CD1c-positive myeloid dendritic cell (primary cell): ENCODE measurements around the gene POLR3H.

Experiments used
- DNase-seq: peaks from one replicate; pipeline ENCODE4 v3.0.0-alpha.2; 2016; ENCODE audit errors: extremely low spot score

POLR3H gene

DNA sequence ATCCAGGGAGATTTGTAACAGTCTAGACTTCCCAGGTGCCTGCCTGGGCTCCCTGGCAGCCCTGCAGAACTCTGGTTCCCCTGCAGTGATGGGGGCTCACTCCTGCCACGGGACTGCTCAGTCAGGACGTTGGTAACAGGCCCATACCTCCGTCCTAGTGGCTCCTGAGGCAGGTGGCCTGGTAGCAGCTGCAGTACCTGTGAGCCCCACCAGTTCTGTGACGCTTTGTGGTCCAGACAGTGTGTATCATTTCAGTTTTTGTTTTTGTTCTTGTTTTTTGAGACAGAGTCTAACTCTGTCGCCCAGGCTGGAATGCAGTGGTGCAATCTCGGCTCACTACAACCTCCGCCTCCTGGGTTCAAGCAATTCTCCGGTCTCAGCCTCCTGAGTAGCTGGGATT lies 27.8 kb downstream of the POLR3H start:
- DNase-seq = no peak

DNA sequence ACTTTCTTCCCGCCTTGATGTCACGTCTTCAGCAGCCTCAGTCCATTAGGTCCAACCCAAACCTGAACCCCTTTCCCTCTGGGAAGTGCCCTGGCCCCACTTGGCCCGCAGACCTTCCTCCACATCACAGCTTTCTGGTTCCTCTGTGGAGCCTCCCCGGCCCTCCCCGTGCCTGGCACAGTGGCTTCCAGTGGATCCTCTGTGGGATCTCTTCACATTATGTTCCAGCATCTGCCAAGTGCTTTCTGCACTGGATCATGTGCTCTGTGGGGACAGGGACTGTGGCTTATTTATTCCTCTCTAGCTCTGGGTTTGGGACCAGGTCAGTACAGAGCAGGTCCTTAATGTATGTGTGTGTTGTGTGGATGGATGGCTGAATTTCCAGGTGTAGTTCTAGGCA lies 30.9 kb downstream of the POLR3H start:
- DNase-seq = no peak

DNA sequence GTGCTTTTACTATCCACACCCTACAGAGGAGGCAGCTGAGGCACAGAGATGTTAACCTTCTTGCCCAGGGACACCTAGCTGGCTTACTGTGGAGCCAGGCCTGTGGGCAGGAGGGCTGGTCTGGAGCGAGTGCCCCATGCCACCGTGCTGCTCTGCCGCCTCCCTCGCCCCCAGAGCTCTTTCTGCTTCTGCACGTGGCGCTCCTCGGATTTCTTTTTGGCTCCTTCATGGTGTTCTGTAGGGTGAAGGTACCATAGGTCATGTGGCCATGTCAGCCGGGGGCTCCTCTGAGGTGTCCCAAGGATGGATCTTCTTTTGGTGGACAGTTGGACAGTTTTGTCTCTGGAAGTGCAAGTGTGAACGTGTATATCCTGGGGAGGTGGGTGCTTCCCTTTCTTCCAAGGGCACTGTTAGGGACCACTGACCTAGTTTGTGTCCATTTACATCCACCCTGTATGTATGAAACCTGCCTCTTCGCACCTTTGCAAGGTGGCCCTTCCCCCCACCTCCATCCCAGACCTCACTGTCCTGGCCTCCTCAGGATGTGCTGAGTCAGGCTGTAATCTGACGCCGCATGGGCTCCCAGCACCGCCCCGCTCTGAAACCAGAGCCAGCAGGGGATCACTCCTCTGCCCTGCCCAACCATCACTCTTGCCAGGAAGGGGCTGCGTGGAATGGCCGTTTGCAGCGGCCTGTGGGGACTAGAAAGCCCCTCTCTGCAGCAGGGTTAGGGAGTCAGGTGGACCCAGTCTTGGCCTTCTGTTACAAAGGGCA lies 31.7 kb downstream of the POLR3H start:
- no peak for DNase-seq

DNA sequence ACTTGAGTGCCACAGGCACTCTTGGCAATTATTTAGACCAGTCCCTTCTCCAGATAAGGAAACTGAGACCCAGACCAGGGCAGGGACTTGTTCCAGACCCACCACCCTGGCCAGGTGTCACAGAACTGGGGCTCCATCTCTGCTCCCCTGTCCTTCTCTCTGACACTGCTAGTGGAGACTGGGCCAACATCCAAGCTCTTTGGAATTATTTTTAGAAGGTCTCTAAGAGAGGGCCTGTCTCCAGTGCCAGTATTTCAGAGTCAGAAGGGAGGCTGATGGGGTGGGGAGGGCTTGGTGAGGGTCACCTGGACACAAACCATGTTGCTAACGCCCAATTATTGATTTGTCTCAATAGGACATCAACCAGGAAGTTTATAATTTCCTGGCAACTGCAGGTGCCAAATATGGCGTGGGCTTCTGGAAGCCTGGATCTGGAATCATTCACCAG lies 32.7 kb downstream of the POLR3H start:
- DNase-seq = no peak

DNA sequence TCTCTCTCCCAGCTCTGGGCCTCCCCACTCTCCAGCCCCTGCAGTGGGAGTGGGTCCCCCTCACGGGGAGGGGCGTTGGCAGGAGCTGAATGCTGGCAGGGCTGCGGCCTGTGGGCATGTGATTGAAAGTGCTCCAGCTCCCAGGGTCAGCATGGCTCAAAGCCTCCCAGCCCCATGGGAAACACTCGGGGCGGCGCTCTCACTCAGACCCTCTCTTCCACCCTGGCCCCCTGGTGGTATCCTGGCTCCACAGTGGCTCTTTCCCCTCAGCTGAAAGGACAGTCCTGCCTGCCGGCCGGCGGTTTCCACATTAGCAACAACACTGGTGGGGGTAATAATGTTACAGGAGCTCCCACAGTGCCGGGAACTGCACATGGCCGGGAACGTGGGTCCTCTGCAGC lies 35.5 kb downstream of the POLR3H start:
- no peak for DNase-seq

DNA sequence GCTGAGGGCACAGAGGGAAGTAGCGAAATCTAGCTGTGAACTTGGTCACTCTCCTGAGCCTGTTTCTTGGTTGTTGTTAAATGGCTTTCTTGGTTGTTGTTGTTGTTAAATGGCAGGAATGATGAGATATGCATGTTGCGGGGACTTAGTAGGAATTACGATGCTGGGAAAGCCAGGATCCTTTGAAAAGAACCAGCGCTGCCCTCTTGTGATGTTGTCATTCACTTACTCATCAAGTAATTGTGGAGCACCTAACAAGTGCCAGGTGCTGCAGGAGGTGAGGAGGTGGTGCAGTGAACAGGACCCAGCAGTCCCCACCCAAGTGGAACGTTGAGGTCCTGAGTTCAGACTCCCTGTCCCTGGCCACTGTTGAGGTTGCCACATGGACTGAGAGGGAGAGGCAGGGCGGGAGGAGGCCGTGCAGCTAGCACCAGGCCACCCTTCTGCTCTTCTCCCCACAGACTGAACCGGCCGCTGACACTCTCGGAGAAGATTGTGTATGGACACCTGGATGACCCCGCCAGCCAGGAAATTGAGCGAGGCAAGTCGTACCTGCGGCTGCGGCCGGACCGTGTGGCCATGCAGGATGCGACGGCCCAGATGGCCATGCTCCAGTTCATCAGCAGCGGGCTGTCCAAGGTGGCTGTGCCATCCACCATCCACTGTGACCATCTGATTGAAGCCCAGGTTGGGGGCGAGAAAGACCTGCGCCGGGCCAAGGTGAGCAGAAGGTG lies 36.8 kb downstream of the POLR3H start:
- no peak for DNase-seq

DNA sequence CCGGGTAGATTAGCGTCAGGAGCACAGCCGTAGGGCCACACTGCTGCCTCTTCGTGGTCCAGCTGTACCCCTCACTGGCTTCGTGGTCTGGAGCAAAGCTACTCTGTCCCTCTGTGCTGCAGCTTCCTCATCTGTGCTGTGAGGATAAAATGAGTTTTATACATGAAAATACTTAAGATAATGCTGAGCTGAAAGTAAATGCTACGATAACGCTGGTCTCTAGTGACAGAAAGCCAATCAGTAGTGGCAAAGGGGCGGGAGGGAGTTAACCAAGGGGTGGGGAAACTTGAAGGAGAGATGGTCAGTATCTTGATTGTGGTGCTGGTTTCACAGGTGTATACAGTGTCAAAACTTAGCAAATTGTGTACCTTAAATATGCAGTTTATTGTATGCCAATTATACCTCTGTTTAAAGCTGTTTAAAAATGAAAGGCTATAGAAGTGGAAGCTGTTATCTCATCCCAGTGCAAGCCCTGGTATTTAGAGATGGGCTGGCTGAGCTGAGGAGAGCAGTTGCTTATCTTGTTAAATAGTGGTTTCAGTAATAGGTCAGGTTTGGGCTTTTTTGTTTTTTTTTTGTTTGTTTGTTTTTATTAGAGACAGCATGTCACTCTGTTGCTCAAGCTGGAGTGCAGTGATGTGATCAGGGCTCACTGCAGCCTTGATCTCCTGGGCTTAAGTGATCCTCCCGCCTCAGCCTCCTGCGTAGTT lies 38.6 kb downstream of the POLR3H start:
- DNase-seq = no peak

- DNase-seq = no peak
These were observed 39.5 kb downstream of the POLR3H start for GRCh38 chr22:41504816-41505215.

GRCh38 chr22:41504397-41504796 lies 39.9 kb downstream of the POLR3H start:
- no peak for DNase-seq

- peak; percentile 20 for DNase-seq
These were observed 43.1 kb downstream of the POLR3H start for GRCh38 chr22:41501209-41501608.

DNA sequence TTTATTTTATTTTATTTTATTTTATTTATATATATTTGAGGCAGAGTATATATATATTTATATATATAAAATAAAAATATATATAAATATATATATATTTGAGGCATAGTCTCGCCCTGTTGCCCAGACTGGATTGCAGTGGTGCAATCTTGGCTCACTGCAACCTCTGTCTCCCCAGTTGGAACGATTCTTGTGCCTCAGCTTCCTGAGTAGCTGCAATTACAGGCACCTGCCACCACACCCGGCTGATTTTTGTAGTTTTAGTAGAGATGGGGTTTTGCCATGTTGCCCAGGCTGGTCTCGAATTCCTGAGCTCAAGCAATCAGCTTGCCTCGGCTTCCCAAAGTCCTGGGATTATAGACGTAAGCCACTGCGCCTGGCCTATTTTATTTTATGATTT lies 44.0 kb downstream of the POLR3H start:
- DNase-seq = no peak

DNA sequence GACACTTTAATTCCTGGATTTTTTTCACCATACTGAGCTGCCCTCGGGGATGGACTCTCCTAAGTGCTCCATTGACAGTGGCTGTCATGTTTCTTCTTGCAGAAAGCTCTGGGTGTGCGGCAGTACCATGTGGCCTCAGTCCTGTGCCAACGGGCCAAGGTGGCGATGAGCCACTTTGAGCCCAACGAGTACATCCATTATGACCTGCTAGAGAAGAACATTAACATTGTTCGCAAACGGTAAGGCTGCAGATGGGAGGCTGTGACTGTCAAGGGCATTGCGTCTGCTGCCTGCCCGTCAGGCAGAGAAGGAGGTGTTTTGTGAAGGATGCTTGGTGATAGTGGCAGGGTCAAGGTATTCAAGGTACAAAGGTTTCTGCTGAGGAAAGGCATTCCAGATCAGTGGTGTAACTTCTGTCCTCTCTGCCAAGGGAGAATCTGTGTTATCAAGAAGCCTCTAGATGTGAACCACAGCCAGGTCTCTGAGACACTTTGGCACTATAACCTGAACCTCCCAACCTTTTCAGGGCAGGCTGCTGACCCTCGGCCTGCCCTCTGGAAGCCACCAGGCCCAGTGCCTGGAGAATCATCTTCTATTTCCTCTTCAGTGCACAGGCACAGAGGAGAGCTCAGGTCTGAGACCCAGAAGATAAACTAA lies 44.5 kb downstream of the POLR3H start:
- DNase-seq = no peak

- DNase-seq = no peak
These were observed 45.9 kb downstream of the POLR3H start for GRCh38 chr22:41498303-41498835.

DNA sequence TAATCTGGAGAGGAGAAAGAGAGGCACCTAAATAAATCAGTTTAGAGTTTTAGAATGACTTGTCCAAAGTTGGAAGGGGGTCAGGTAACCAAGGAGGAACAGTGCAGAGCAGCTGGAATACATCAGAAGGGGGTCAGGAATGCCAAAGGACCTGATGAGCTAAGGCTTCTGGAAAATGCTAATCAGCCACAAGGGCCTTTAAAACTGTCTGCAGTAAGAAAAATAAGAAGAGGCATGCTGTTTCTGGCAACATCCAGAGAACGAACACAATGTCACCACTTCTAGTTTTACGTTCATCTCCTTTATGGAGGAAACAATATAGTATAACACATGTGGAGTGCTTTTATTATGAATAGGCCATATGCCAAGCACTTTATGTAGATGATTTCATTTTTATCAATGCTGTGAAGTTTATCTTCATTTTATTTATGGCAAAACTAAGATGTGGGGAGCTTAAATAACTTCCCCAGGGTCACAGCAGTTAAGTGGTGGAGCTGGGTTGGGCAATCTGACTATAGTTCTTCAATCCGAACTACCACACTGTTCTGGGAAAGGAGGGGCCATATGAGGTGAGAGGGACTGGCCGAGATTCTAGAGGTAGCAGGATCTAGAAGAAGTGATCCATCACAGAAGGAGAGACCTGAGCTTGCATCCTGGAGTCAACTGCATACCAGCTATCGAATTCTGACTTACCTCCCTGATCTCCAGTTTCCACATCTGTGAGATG lies 52.7 kb downstream of the POLR3H start:
- DNase-seq = no peak

DNA sequence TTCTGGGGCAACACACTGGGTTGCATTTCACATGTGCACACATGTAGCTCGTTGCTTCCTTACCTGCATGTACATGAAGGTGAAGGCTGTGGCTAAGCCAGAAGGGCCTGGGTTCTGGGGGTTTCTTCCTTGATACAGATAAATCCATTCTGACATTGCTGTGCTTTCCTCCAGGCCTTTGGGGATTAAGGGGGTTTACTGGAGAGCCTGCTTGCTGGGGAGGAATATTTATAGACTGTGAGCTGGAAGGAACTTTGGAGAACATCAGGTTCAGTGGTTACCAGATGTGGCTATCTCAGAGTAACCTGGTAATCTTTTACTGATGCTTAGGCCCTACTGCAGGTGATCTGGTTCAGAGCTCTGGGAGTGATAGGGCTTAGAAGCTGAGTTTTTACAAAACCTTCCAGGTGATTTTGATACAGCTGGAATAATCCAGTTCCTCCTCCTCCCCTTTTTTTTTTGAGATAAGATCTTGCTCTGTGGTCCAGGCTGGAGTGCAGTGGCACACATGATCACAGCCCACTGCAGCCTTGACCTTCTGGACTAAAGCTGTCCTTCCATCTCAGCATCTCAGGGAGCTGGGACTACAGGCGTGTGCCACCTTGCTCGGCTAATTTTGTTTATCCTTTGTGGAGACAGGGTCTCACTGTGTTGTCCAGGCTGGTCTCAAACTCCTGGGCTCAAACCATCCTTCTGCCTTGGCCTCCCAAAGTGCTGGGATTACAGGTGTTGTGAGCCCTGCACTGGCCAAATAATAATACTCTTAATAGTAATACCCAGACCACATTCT lies 55.5 kb downstream of the POLR3H start:
- no peak for DNase-seq

- no peak for DNase-seq
These were observed 56.2 kb downstream of the POLR3H start for GRCh38 chr22:41488076-41488475.

DNA sequence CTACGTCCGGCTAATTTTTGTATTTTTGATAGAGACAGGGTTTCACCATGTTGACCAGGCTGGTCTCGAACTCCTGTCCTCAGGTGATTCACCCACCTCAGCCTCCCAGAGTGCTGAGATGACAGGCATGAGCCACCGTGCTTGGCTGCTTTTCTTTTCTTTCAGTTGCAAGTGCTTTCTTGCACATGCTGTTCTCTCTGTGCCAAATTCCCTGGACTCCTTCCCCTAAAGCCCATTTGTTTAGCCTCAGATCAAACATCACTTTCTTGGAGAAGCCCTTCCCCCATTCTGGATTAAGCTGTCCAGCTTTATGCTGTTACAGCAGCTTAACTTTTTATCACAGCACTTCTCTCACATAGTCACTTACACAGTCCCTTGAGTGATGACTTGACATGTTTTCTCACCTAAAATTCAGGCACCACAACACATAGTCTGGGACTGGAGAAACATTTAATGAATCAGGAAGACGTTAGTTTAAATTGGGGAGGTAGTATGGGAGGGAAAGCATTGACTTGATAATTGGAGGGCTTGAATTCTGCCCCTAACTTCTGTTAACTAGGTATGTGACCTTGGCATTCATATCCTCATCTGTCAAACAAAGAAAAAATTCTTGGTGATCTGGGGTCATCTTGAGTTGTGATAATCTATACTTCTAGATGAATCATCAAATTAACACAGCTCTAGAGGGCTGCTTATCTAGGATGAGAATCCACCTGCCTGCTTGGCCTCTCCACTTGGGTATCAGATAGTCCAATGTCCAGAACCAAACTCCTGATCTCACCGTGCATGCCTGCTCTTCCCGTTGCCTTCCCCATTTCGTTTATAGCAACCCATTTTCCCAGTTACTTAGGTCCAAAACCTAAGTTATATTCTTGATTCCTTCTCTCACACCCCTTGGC lies 57.0 kb downstream of the POLR3H start:
- no peak for DNase-seq

DNA sequence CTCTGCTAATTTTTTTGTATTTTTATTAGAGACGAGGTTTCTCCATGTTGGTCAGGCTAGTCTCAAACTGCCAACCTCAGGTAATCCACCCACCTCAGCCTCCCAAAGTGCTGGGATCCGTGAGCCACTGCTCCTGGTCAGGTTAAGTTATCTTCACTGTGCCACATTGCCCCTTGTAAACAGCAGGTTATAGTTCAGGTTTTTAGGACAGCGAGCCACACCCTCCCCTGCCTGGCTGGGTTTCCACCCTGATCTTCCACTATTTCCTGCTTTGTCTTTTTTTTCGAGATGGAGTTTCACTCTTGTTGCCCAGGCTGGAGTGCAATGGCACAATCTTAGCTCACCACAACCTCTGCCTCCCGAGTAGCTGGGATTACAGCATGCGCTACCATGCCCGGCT lies 59.2 kb downstream of the POLR3H start:
- no peak for DNase-seq

- DNase-seq = peak; percentile 85
These were observed 61.8 kb downstream of the POLR3H start for GRCh38 chr22:41482319-41482935.
